ENCODE data around the gene RPS6KL1. TPM values are rescaled to one million over a fixed set of nuclear protein-coding genes. Genes with fewer than 3 reads are reported as not detected.
A peak's percentile ranks its signal among the peaks of the same experiment; 100 is the strongest.

The RPS6KL1 gene
- total and polyA plus RNA-seq, 2 experiments from 2014 or later, result 0.23 to 1.4 TPM

DNA sequence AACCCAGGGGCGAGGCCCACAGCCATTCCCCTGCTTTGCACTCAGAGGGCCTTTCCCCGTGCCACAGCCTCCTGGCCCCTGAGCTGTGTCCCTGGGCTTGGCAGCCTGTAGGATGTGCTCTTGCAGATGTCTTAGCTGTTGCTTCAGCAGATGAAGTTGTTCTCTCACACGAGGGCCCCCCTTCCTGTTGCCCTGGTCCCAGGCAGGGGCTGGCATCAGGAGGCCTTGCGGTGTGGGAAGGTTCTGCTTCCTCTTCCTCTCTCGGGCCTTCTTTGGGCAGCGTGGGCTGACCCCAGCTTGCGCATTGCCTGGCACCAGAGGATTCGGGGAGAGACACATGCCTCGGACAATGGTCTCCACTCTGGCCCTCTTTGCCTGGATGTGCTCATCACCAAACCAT, 59.8 kb downstream of the RPS6KL1 start:
- Histone ChIP-seq H3K36me3 (ENCODE audit: low read depth) (no peaks in the 10 kb centered on the region), H3K4me2 (ENCODE audit: unreplicated experiment) (no peak overlapping the region), H3K9me2 (ENCODE audit: insufficient read depth) (no peaks in the 10 kb centered on the region), H3K27me3 (replicated peaks; ENCODE audit: insufficient read depth) (no peaks in the 10 kb centered on the region), H3K27ac (no peak overlapping the region), H3F3A (ENCODE audit: insufficient read depth) (peaks cover 13% of the 10 kb centered on the region; the same call in 1 of the 2 replicates), H3K9ac (no peak overlapping the region), H3K4me3 (no peak overlapping the region), H3K9me3 (ENCODE audit: low read depth) (no peaks in the 10 kb centered on the region), H3K4me1 (ENCODE audit: insufficient read depth) (peaks cover 11% of the 10 kb centered on the region), H2AFZ (no peak overlapping the region), H4K20me1 (ENCODE audit: insufficient read depth) (no peaks in the 10 kb centered on the region), H3K79me2 (ENCODE audit: insufficient read depth) (no peaks in the 10 kb centered on the region)
- in situ Hi-C loops (cut with MboI), result no loop called here
- 77 to 91% methylated on average over 8 to 9 of the region's 9 CpGs for WGBS, 2 experiments (ENCODE audit: low coverage in 1 of 2, low lambda C conversion rate in 2 of 2, missing lambda C conversion rate in 2 of 2)
- no peak for DNase-seq
- TF ChIP-seq EZH2 (IDR thresholded peaks at IDR 0.05; ENCODE audit: insufficient read depth, poor library complexity, severe bottlenecking) (no peak), EZH2phosphoT487 (IDR thresholded peaks at IDR 0.05; ENCODE audit: insufficient read depth, low read depth) (no peak)

DNA sequence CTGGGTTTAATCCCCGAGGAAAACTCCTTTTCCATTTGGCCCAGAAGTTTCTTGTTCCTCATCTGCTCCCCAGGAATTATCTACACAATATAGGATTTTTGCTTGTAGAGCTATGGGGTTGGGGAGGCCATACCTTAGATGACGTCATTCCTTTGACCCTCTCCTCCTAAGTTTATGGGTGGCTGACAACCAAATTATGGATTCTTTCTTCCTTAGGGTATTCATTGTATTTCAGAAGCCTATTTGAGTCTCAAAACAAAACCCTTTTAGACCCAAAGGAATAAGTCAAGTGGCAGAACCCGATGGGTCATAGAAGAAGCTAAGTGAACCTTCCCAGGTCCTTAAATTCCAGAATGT, 61.3 kb downstream of the RPS6KL1 start:
- no peaks in the 10 kb centered on the region for H3K9me2 ChIP-seq (ENCODE audit: insufficient read depth)
- peaks cover 16% of the 10 kb centered on the region; the same call in 1 of the 2 replicates for H3F3A ChIP-seq (ENCODE audit: insufficient read depth)
- TF ChIP-seq EZH2 (IDR thresholded peaks at IDR 0.05; ENCODE audit: insufficient read depth, poor library complexity, severe bottlenecking) (no peak), EZH2phosphoT487 (IDR thresholded peaks at IDR 0.05; ENCODE audit: insufficient read depth, low read depth) (no peak)
- no peak overlapping the region for H3K4me3 ChIP-seq
- H3K9me3 ChIP-seq (ENCODE audit: low read depth), result no peaks in the 10 kb centered on the region
- H2AFZ ChIP-seq, result no peak overlapping the region
- in situ Hi-C loops (cut with MboI), result no loop called here
- peaks cover 12% of the 10 kb centered on the region for H3K4me1 ChIP-seq (ENCODE audit: insufficient read depth)
- no peaks in the 10 kb centered on the region for H3K36me3 ChIP-seq (ENCODE audit: low read depth)
- H3K27ac ChIP-seq, result no peak overlapping the region
- no peak overlapping the region for H3K4me2 ChIP-seq (ENCODE audit: unreplicated experiment)
- no peak for DNase-seq
- H3K9ac ChIP-seq, result no peak overlapping the region
- no peaks in the 10 kb centered on the region for H4K20me1 ChIP-seq (ENCODE audit: insufficient read depth)
- 69 to 71% methylated on average over 3 of the region's 3 CpGs for WGBS, 2 experiments (ENCODE audit: low coverage in 1 of 2, low lambda C conversion rate in 2 of 2, missing lambda C conversion rate in 2 of 2)
- no peaks in the 10 kb centered on the region for H3K79me2 ChIP-seq (ENCODE audit: insufficient read depth)
- no peaks in the 10 kb centered on the region for H3K27me3 ChIP-seq (replicated peaks; ENCODE audit: insufficient read depth)

GRCh38 chr14:74860899-74861733, 61.9 kb downstream of the RPS6KL1 start:
- Histone ChIP-seq H3K79me2 (ENCODE audit: insufficient read depth) (no peaks in the 10 kb centered on the region), H3K9ac (no peak overlapping the region), H3F3A (ENCODE audit: insufficient read depth) (peaks cover 16% of the 10 kb centered on the region; the same call in 1 of the 2 replicates), H3K9me3 (ENCODE audit: low read depth) (no peaks in the 10 kb centered on the region), H3K4me2 (ENCODE audit: unreplicated experiment) (no peak overlapping the region), H2AFZ (no peak overlapping the region), H3K4me3 (no peak overlapping the region), H3K27me3 (replicated peaks; ENCODE audit: insufficient read depth) (no peaks in the 10 kb centered on the region), H3K27ac (no peak overlapping the region), H3K4me1 (ENCODE audit: insufficient read depth) (peaks cover 12% of the 10 kb centered on the region), H3K36me3 (ENCODE audit: low read depth) (no peaks in the 10 kb centered on the region), H4K20me1 (ENCODE audit: insufficient read depth) (no peaks in the 10 kb centered on the region), H3K9me2 (ENCODE audit: insufficient read depth) (no peaks in the 10 kb centered on the region)
- DNase-seq, result peak; percentile 87
- in situ Hi-C loops (cut with MboI), result no loop called here
- 30 to 32% methylated on average over 7 of the region's 7 CpGs for WGBS, 2 experiments (ENCODE audit: low coverage in 1 of 2, low lambda C conversion rate in 2 of 2, missing lambda C conversion rate in 2 of 2)
- TF ChIP-seq EZH2phosphoT487 (IDR thresholded peaks at IDR 0.05; ENCODE audit: insufficient read depth, low read depth) (no peak), EZH2 (IDR thresholded peaks at IDR 0.05; ENCODE audit: insufficient read depth, poor library complexity, severe bottlenecking) (no peak)

DNA sequence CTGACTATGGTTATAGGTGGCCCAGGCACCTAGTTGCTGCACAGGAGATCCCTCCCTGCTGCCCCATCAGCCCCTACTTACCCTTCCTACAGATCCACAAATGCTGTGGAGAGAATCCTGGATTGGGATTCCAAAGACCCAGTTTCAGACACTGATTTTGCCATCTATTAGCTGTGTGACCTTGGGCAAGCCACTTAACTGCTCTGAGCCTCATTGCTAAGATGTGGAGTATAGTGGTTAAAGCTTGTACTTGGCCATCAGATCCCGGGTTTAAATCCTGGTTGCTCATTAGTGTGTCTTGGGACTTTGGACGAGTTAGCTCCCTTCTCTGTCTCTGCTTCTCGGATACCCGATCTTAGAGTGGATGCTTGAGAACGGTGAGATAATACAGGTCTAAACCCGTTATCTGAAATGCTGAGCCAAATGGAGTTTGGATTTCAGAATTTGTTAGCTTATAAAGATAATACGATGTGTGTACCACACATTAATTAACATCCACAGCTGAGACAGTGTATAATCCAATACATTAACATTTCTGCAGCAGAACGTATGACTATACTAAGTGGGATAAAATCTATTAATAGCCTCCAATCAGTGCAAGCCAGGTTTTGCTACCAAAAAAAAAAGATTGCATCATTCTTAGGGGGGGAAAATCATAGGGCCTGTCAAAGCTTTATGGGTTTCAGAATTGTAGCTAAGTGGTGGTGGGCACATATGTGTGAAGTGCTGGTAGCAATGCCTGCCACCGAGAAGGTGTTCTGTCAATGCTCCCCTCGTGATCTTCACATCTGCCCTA, 63.1 kb downstream of the RPS6KL1 start:
- Histone ChIP-seq H3K36me3 (ENCODE audit: low read depth) (no peaks in the 10 kb centered on the region), H3K4me1 (ENCODE audit: insufficient read depth) (peaks cover 12% of the 10 kb centered on the region), H3K4me2 (ENCODE audit: unreplicated experiment) (no peak overlapping the region), H2AFZ (no peak overlapping the region), H3K79me2 (ENCODE audit: insufficient read depth) (no peaks in the 10 kb centered on the region), H3K9me3 (ENCODE audit: low read depth) (no peaks in the 10 kb centered on the region), H4K20me1 (ENCODE audit: insufficient read depth) (no peaks in the 10 kb centered on the region), H3F3A (ENCODE audit: insufficient read depth) (peaks cover 16% of the 10 kb centered on the region; the same call in 1 of the 2 replicates), H3K4me3 (no peak overlapping the region), H3K27ac (no peak overlapping the region), H3K9ac (no peak overlapping the region), H3K27me3 (replicated peaks; ENCODE audit: insufficient read depth) (no peaks in the 10 kb centered on the region), H3K9me2 (ENCODE audit: insufficient read depth) (no peaks in the 10 kb centered on the region)
- in situ Hi-C loops (cut with MboI), result no loop called here
- WGBS, 2 experiments (ENCODE audit: low coverage in 1 of 2, low lambda C conversion rate in 2 of 2, missing lambda C conversion rate in 2 of 2), result 76 to 77% methylated on average over 10 of the region's 10 CpGs
- no peak for TF ChIP-seq EZH2phosphoT487 (IDR thresholded peaks at IDR 0.05; ENCODE audit: insufficient read depth, low read depth)
- no peak for TF ChIP-seq EZH2 (IDR thresholded peaks at IDR 0.05; ENCODE audit: insufficient read depth, poor library complexity, severe bottlenecking)
- DNase-seq, result no peak
